ENCODE measurements around the gene SPEM3. TPM values are rescaled to one million over a fixed set of nuclear protein-coding genes. Genes with fewer than 3 reads are reported as not detected.

The SPEM3 gene
- total and polyA plus RNA-seq, 8 donors: not detected

- Histone ChIP-seq H3K36me3 (no peaks in the 10 kb centered on the region), H3K4me3 (peak within 1 kb of the TSS; percentile 33 to 50), H3K4me1 (peaks cover 12 to 27% of the 10 kb centered on the region in 2 donors), H3K27me3 (peaks cover 15 to 77% of the 10 kb centered on the region in 2 donors), H3K27ac (no peak within 1 kb of the TSS), H3K9me3 (no peaks in the 10 kb centered on the region)
- no peak for TF ChIP-seq CTCF (IDR thresholded peaks at IDR 0.05)
- ATAC-seq: peak; percentile 96
- intact Hi-C loops (cut with DNase I): no loop called here
- peak in 2 of 4 donors; percentile 81 to 96 for DNase-seq
Measured at GRCh38 chr17:7444682-7445618, 16.3 kb downstream of the SPEM3 start, which contains the start of gene CHRNB1. TSS of gene CHRNB1 (plus strand) at chr17:7445061. CDS start at chr17:7445128, 67 bp downstream.

- no peak overlapping the region for H3K27ac ChIP-seq
- DNase-seq: no peak
- ATAC-seq: peak; percentile 63
- no peak for TF ChIP-seq CTCF (IDR thresholded peaks at IDR 0.05)
- no peaks in the 10 kb centered on the region for H3K9me3 ChIP-seq
- H3K36me3 ChIP-seq: no peaks in the 10 kb centered on the region
- H3K4me3 ChIP-seq: peak overlapping the region; percentile 33 to 50
- peaks cover 5 to 20% of the 10 kb centered on the region in 2 donors for H3K4me1 ChIP-seq
- H3K27me3 ChIP-seq: peaks cover 9 to 71% of the 10 kb centered on the region in 2 donors
- intact Hi-C loops (cut with DNase I): no loop called here
Measured at GRCh38 chr17:7445619-7445968, 16.9 kb downstream of the SPEM3 start.

- peaks cover 8 to 48% of the 10 kb centered on the region in 2 donors for H3K27me3 ChIP-seq
- ATAC-seq (no peak), DNase-seq (no peak)
- H3K27ac ChIP-seq: no peak overlapping the region
- intact Hi-C loops (cut with DNase I): no loop called here
- H3K36me3 ChIP-seq: no peaks in the 10 kb centered on the region
- H3K9me3 ChIP-seq: no peaks in the 10 kb centered on the region
- H3K4me1 ChIP-seq: peaks cover 3 to 18% of the 10 kb centered on the region in 2 donors
- H3K4me3 ChIP-seq: no peak overlapping the region
- no peak for TF ChIP-seq CTCF (IDR thresholded peaks at IDR 0.05)
Measured at GRCh38 chr17:7448461-7448860, 19.8 kb downstream of the SPEM3 start.

- H3K27ac ChIP-seq: no peak overlapping the region
- ATAC-seq (no peak), DNase-seq (no peak)
- intact Hi-C loops (cut with DNase I): no loop called here
- H3K27me3 ChIP-seq: no peaks in the 10 kb centered on the region
- no peaks in the 10 kb centered on the region for H3K9me3 ChIP-seq
- H3K4me3 ChIP-seq: no peak overlapping the region
- H3K36me3 ChIP-seq: peaks cover 4 to 27% of the 10 kb centered on the region in 2 donors
- peaks cover 4 to 15% of the 10 kb centered on the region in 2 donors for H3K4me1 ChIP-seq
- TF ChIP-seq CTCF (IDR thresholded peaks at IDR 0.05): no peak
Measured at GRCh38 chr17:7459961-7460545, 31.4 kb downstream of the SPEM3 start.

Data from left lung (tissue), 10 donors.